Smooth muscle cell of the brain vasculature (primary cell): ENCODE data around the gene PDZD4.

Experiments used
- DNase-seq: peaks from one replicate; pipeline ENCODE4 v3.0.0-alpha.2; 2012; ENCODE audit warnings: low read depth, low spot score

PDZD4 gene

GRCh38 chrX:153868576-153869472, 38.5 kb upstream of the PDZD4 start:
- no peak for DNase-seq

- DNase-seq = no peak
Measured at GRCh38 chrX:153867671-153868070, 37.3 kb upstream of the PDZD4 start.

DNA sequence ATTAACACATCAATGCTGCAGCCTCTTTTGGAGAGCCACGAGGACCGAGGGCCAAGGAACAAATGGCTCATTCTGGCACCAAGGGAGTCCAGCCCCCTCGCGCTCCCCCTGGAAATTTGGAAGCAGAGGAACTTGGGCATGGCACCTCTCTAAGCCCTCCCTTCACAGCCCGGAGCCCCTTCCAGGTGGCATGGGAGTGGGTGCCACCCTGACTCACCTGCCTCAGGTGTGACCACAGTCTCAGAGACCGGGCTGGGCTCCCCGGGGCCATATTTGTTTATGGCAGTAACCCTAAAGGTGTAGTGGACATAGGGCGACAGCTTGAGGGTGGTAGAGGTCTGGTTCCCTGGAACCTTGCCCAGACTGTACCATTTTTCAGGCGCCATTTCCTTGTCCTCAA, 36.8 kb upstream of the PDZD4 start:
- DNase-seq = no peak

DNA sequence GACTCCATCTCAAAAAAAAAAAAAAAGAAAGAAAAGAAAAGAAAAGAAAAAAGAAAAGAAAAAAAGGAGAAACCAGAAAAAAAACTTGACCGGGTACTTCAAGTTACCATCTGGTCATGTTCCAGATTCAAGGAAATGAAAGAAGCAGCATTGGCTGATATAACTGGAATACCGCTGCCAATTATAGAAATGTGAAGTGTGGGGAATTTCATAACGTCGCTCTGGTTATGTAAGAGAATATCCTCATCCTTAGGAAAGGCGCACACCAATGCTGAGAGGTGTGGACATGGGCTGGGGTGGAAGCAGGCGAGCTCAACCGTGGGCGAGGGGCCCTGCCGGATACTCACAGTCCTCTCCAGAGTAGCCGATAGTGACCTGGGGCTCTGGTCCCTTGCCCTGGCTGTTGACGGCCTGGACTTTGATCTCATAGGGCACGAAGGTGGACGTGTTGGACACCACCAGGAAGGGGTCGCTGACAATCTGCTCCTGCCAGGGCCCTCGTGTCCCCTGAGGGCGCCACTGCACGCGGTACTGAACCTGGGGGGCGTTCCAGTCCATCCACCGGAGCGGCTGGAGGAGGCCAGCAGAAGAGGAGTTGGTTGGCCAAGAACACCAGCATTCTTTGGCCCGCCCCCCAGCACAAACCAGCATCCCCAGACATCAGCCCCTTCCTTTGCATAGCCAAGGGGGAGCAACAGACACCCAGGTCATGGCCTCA, 36.1 kb upstream of the PDZD4 start:
- DNase-seq = no peak

DNA sequence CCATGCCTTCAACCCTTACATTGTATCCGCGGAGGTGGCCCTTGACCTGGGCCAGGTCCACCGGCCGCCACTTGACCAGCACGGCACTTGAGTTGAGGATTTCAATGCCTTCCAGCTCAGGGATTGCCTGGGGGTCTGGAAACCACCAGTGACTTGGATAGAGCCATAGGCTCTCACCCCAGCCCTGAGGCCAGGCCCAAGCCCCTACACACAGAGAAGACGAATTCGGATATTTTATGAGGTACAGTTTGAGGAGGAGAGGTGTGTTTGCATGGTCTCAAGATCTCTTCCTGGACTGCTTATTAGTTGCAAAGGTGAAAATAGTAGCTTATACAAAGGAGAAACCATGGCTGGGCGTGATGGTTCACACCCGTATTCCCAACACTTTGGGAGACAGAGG, 35.3 kb upstream of the PDZD4 start:
- DNase-seq = no peak

GRCh38 chrX:153865321-153865580, 34.9 kb upstream of the PDZD4 start:
- no peak for DNase-seq

DNA sequence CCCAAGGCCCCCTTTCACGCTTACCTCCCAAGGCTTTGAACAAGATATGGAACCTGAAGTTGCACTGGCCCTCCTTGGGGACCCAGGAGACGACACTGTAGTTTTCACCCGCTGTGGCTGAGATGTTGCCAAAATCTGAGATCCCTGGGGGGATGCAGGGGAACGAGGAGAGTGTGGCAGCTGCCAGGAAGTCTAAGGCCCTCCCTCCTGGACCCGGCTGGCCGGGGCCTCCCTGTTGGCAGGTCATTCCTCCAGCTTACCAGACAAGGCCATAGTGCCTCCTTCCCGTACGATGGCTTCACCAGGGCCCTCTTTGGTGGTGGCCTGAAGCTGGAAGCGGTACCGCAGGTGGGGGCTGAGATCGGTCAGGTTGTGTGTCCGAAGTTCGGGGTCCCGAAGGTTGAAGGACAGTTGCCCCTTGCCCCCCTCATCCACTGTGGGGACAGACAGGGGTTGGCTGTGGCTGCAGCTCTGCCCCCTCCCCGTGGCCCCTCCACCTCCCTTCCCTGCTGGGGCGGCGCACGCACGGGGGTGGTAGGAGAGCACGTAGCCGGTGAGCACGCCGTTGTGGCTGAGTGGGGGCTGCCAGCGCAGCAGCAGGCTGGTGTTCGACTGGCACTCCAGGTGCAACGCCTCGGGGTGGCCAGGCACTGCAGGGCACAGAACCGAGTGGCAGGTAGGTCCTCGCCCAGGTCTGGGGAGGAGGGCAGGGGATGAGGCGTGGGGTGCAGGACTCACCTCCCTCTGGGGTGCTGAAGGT, 34.4 kb upstream of the PDZD4 start:
- no peak for DNase-seq

GRCh38 chrX:153864101-153864500, 33.8 kb upstream of the PDZD4 start:
- no peak for DNase-seq

- no peak for DNase-seq
Measured at GRCh38 chrX:153863251-153863991, 33.1 kb upstream of the PDZD4 start.

- DNase-seq = no peak
Measured at GRCh38 chrX:153862369-153863250, 32.3 kb upstream of the PDZD4 start.

DNA sequence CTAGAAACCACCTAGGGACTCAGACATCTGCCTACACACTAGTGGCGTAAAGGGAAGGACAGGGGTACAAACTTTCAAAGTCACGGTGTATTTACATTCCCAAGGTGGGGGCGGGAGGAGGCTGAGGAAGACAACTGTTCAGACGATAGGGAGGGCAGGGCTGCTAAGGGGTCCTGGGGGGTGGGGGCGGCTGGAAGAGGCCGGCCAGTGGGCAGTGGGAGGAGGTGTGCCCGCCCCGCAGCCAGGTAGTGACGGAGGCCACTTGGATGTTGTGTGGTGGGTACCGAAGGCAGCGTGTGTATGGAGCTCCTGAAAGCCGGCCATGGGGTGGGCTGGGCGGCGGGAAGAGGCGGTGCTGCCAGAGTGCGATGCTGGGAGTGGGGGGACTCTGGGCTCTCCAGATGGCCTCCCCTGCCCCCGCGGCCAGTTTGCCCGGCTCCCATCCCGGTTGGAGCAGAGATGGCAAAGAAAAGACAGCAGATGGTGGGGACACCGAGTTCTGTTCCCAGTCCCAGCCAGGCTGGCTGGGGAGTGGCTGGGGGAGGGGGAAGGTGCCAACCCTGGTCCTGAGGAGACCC, 31.5 kb upstream of the PDZD4 start:
- no peak for DNase-seq

- no peak for DNase-seq
Measured at GRCh38 chrX:153861151-153861550, 30.8 kb upstream of the PDZD4 start.

- DNase-seq = no peak
Measured at GRCh38 chrX:153857348-153857903, 27.1 kb upstream of the PDZD4 start.

DNA sequence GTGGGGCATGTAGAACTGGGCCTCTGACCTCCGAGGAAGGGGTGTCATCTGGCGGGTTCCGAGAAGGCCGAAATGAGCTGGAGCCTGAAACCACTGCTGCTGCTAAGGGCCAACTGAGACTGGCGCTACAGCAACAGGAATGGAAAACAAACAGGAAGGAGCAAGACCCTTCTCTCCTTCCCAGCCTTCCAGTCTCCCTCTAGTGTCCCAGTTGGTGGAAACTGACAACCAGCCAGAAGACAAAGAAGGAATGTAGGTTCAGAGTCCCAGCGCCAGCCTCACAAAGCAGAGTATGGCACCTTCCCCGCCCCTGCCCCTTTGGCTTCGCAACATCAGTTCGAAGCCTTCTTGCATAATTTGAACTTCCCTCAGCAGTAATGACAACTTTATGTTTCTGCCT, 24.4 kb upstream of the PDZD4 start:
- DNase-seq = no peak

DNA sequence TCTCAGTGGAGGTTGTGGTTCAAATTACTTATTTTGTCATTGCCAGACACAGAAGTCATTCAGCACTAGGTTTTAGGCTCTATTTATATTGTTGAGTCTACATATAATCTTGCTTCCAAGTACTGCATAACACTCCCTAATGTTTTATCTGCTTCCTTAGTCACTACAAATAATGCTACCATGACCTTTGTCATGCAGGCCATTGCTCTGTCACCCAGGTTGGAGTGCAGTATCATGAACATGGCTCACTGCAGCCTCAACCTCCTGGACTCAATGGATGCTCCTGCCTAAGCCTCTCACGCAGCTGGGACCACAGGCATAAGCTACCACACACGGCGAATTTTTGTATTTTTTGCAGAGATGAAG, 23.5 kb upstream of the PDZD4 start:
- no peak for DNase-seq

DNA sequence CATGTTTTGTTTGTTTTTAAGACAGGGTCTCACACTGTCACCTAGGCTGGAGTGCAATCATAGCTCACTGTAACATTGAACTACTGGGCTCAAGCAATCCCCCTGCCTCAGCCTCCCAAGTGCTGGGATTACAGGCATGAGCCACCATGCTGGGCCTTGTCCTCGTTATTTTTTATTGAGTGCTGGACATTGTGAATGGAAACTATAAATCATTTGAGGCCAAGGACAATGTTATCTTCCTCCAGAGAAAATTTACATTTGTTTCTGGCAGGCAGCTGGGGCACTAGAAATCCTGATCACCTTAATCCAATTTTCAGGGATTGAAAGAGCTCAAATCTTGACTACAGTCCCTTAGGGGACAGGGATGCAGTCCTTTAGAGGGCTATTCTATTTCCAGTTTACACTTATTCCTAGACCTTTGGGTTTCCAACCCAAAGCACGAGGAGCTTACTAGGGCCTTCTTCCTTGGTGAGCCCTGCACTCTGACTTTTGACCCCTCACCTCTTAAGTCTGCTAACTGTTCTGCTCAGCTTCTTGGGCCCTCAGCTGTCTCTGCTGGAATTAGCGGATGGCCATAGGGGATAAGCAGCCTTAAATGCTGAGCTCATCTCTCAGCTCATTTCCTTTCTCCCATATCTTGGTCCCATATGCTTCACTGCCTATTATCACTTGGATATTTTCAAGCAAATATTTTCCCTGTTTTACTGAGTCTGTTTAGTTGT, 23.0 kb upstream of the PDZD4 start:
- no peak for DNase-seq

DNA sequence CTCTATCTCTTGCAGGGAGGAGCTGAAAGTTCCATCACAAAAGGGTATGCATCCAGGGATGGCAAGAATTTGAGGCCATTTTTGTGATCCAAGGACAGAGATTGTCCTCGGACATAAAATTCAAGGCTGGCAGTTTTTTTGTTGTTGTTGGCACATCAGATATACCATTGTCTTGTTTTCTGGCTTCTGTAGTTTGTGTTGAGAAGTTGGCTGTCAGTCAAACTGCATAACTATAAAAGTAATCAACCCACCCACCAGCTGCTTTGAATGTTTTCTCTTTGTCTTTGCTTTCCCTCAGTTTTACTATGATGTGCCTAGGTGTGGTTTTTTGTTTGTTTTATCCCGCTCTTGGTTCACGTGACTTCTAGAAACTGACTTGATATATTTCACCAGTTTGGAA, 21.6 kb upstream of the PDZD4 start:
- no peak for DNase-seq

GRCh38 chrX:153848325-153848724, 18.0 kb upstream of the PDZD4 start:
- no peak for DNase-seq

DNA sequence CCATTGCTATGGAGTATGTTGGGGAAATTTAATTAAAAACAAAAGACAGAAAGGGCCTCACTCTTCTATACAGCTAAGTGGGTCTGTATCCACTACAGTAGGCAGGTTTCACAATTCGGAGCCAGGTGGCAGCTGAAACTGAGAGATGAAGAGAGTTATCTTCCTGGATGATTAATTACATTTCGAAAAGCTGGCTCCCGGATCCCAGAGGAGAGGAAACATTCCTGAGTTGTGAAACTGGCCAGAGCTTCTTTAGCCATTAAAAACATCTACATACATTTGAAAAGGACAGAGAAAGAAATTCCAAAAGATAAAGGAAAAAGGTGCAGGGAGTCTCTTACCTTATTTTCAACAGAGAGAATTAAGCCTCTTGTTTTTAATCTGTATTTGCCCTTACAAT, 15.5 kb upstream of the PDZD4 start:
- DNase-seq = no peak

DNA sequence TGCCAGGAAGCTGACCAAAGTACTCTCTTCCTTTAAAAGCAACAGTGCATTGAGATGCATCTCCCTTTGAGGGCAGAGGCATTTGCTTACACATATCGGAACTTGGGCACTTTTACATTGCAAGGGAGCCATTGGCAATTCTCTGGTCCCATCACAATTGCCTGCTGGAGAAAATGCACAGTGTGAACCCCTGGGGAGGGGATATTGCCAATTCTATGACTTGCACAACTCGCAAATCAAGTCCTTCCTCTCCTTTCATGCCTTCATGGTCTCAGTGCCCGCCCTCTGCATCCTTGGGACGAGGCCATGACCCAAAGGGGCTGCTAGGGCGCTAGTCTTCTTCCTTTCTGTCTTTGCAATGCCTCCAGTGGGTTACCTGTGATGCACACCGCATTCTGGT, 14.9 kb upstream of the PDZD4 start:
- DNase-seq = no peak
